Choroid plexus epithelial cell (primary cell): ENCODE measurements around the gene FES.
"Not testable (repeated sequence)": the region's sequence is repeated elsewhere in the genome, so short reads cannot be mapped to it uniquely, and the experiment has no call there.

Source experiments
- DNase-seq: peaks from one replicate; pipeline ENCODE4 v3.0.0-alpha.2; 2010; ENCODE audit warnings: low read depth
- H3K4me3 ChIP-seq: 2 replicates; pipeline ENCODE4 v1.5.1; 2011; ENCODE audit warnings: low read depth, mild to moderate bottlenecking, control low read depth, low read length, moderate library complexity
- CTCF ChIP-seq: conservative IDR thresholded peaks from 2 replicates; pipeline ENCODE4 v1.5.1; 2011; ENCODE audit warnings: low read depth, mild to moderate bottlenecking, control low read depth, inconsistent platforms, low read length, moderate library complexity

The FES gene

GRCh38 chr15:90871139-90871715, 13.1 kb upstream of the FES start:
- H3K4me3 ChIP-seq = peak overlapping the region; percentile 72
- no peak for DNase-seq
- TF ChIP-seq CTCF = no peak

- DNase-seq = no peak
- peak overlapping the region; percentile 72 for H3K4me3 ChIP-seq
- TF ChIP-seq CTCF = no peak
These were observed 12.4 kb upstream of the FES start for GRCh38 chr15:90871716-90872485.

- H3K4me3 ChIP-seq = peak overlapping the region; percentile 72
- peak; percentile 83 for DNase-seq
- no peak for TF ChIP-seq CTCF
These were observed 11.7 kb upstream of the FES start for GRCh38 chr15:90872486-90873184.

GRCh38 chr15:90873488-90873997, 10.8 kb upstream of the FES start:
- H3K4me3 ChIP-seq = peak overlapping the region; percentile 16
- DNase-seq = no peak
- no peak for TF ChIP-seq CTCF

- peak overlapping the region; percentile 16 for H3K4me3 ChIP-seq
- peak; percentile 28 for DNase-seq
These were observed 10.2 kb upstream of the FES start for GRCh38 chr15:90873998-90874605.

GRCh38 chr15:90874986-90875385, 9.3 kb upstream of the FES start:
- not testable (repeated sequence) for H3K4me3 ChIP-seq, DNase-seq

More at GRCh38 chr15:90873998-90874605, 10.2 kb upstream of the FES start:
- TF ChIP-seq CTCF = no peak

GRCh38 chr15:90875549-90875981, 8.7 kb upstream of the FES start:
- H3K4me3 ChIP-seq = no peak overlapping the region
- DNase-seq = no peak
- no peak for TF ChIP-seq CTCF
